ENCODE measurements around the gene C1orf50.

C1orf50 gene

GRCh38 chr1:42773420-42773819 is 6.4 kb downstream of the C1orf50 start:
- no peaks in the 10 kb centered on the region; the same call in 1 of the 2 replicates for H3K36me3 ChIP-seq (ENCODE audit: insufficient read depth)
- H3K9ac ChIP-seq = no peak overlapping the region
- no peak for TF ChIP-seq CTCF (conservative IDR thresholded peaks at IDR 0.05; ENCODE audit: low read depth, low read length)
- peaks cover 3% of the 10 kb centered on the region for H3K4me1 ChIP-seq (ENCODE audit: low read depth, poor library complexity, severe bottlenecking)
- H3K4me3 ChIP-seq (IDR thresholded peaks at IDR 0.05; ENCODE audit: insufficient read depth, low read depth, low read length) = no peak overlapping the region
- no peaks in the 10 kb centered on the region for H3K27me3 ChIP-seq (ENCODE audit: insufficient read depth, low read depth)
- H4K20me1 ChIP-seq (ENCODE audit: insufficient read depth) = no peaks in the 10 kb centered on the region
- no peak overlapping the region for H3K27ac ChIP-seq
- H2AFZ ChIP-seq (ENCODE audit: low read depth) = no peak overlapping the region
- no peak overlapping the region for H3K4me2 ChIP-seq
- peaks cover 27% of the 10 kb centered on the region; the same call in 1 of the 2 replicates for H3K79me2 ChIP-seq (ENCODE audit: insufficient read depth, low read depth)

GRCh38 chr1:42774928-42775526 is 8.0 kb downstream of the C1orf50 start:
- H3K79me2 ChIP-seq (ENCODE audit: insufficient read depth, low read depth) = peaks cover 12% of the 10 kb centered on the region; the same call in 1 of the 2 replicates
- no peaks in the 10 kb centered on the region; the same call in 1 of the 2 replicates for H3K36me3 ChIP-seq (ENCODE audit: insufficient read depth)
- no peak overlapping the region for H2AFZ ChIP-seq (ENCODE audit: low read depth)
- no peak overlapping the region for H3K27ac ChIP-seq
- no peak overlapping the region for H3K9ac ChIP-seq
- TF ChIP-seq CTCF (conservative IDR thresholded peaks at IDR 0.05; ENCODE audit: low read depth, low read length) = no peak
- no peak overlapping the region for H3K4me3 ChIP-seq (IDR thresholded peaks at IDR 0.05; ENCODE audit: insufficient read depth, low read depth, low read length)
- H3K27me3 ChIP-seq (ENCODE audit: insufficient read depth, low read depth) = no peaks in the 10 kb centered on the region
- H3K4me1 ChIP-seq (ENCODE audit: low read depth, poor library complexity, severe bottlenecking) = peaks cover 12% of the 10 kb centered on the region
- H3K4me2 ChIP-seq = no peak overlapping the region
- H4K20me1 ChIP-seq (ENCODE audit: insufficient read depth) = no peaks in the 10 kb centered on the region

GRCh38 chr1:42776502-42776901 is 9.5 kb downstream of the C1orf50 start:
- no peaks in the 10 kb centered on the region for H3K27me3 ChIP-seq (ENCODE audit: insufficient read depth, low read depth)
- no peak overlapping the region for H3K4me2 ChIP-seq
- peaks cover 8% of the 10 kb centered on the region; the same call in 1 of the 2 replicates for H3K79me2 ChIP-seq (ENCODE audit: insufficient read depth, low read depth)
- no peak overlapping the region for H3K9ac ChIP-seq
- no peaks in the 10 kb centered on the region for H4K20me1 ChIP-seq (ENCODE audit: insufficient read depth)
- no peak for TF ChIP-seq CTCF (conservative IDR thresholded peaks at IDR 0.05; ENCODE audit: low read depth, low read length)
- no peak overlapping the region for H3K4me3 ChIP-seq (IDR thresholded peaks at IDR 0.05; ENCODE audit: insufficient read depth, low read depth, low read length)
- peaks cover 15% of the 10 kb centered on the region for H3K4me1 ChIP-seq (ENCODE audit: low read depth, poor library complexity, severe bottlenecking)
- no peaks in the 10 kb centered on the region; the same call in 1 of the 2 replicates for H3K36me3 ChIP-seq (ENCODE audit: insufficient read depth)
- no peak overlapping the region for H2AFZ ChIP-seq (ENCODE audit: low read depth)
- H3K27ac ChIP-seq = no peak overlapping the region

GRCh38 chr1:42777852-42778251 is 10.8 kb downstream of the C1orf50 start:
- no peak overlapping the region for H3K4me3 ChIP-seq (IDR thresholded peaks at IDR 0.05; ENCODE audit: insufficient read depth, low read depth, low read length)
- no peaks in the 10 kb centered on the region for H3K79me2 ChIP-seq (ENCODE audit: insufficient read depth, low read depth)
- H4K20me1 ChIP-seq (ENCODE audit: insufficient read depth) = no peaks in the 10 kb centered on the region
- no peaks in the 10 kb centered on the region for H3K27me3 ChIP-seq (ENCODE audit: insufficient read depth, low read depth)
- no peak overlapping the region for H2AFZ ChIP-seq (ENCODE audit: low read depth)
- peak; percentile 82 for TF ChIP-seq CTCF (conservative IDR thresholded peaks at IDR 0.05; ENCODE audit: low read depth, low read length)
- no peak overlapping the region for H3K4me2 ChIP-seq
- H3K27ac ChIP-seq = no peak overlapping the region
- H3K9ac ChIP-seq = no peak overlapping the region
- H3K4me1 ChIP-seq (ENCODE audit: low read depth, poor library complexity, severe bottlenecking) = peaks cover 15% of the 10 kb centered on the region
- H3K36me3 ChIP-seq (ENCODE audit: insufficient read depth) = no peaks in the 10 kb centered on the region; the same call in 1 of the 2 replicates

Measured in KMS-11 (cell line).